ENCODE data around the gene ELMOD3.

Gene ELMOD3

DNA sequence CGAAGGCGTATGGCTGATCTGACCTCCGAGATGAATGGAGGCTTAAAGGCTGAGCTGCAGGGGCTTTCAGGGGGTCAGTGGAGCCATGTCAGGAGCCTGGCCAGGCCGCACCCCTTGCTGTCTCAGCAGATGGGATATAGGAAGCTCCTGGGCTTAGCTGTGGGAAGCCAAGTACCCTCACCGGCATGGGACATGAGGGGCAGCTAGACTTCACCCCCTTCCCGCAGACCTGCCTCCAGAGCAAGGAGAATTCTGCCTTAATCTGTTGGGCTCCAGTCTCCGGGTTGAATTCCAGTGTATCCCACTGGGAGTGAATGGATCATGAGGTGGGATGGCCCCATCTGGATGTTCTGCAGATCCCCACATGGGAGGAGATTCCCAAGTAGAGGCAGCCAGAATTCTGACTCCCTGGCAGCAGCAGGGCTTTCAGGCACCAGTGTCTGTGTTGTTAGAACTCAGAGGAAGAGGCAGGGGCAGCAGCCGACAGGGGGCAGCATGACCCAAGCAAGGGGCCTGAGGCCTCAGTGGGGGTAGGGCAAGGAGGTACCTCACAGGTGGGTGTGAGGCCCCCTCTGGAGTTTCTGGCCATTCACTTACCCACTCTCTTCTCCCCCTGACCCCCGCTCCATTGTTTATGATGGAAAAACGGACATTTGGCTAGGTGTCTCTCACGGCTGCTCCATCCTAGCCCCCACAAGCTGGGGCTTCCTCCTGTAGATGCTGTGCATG is 36.5 kb downstream of the ELMOD3 start:
- Histone ChIP-seq H3K9me3 (ENCODE audit: control insufficient read depth, insufficient read depth, low read depth, low read length) (no peaks in the 10 kb centered on the region), H3K4me3 (ENCODE audit: low read depth, low read length) (no peak overlapping the region), H3K27ac (ENCODE audit: extremely low read depth, low read depth, low read length) (no peak overlapping the region), H3K4me1 (ENCODE audit: control insufficient read depth, insufficient read depth, low read length) (no peaks in the 10 kb centered on the region), H3K36me3 (ENCODE audit: control insufficient read depth in 2 of 2, insufficient read depth in 1 of 2, low read length in 2 of 2) (peaks cover 0 to 41% of the 10 kb centered on the region in 2 experiments; a peak in 2 of 3 replicates)
- POLR2A ChIA-PET: interaction anchor here (1.0 to 2.0 kb wide), 2 partner anchors 149 to 155 kb away, joined by 4 to 6 read pairs; no protein-coding TSS in a partner anchor
- peak; percentile 32 for TF ChIP-seq GLIS1 (tag by site-specific recombination; IDR thresholded peaks at IDR 0.05)
- TF ChIP-seq, protein P1, sequence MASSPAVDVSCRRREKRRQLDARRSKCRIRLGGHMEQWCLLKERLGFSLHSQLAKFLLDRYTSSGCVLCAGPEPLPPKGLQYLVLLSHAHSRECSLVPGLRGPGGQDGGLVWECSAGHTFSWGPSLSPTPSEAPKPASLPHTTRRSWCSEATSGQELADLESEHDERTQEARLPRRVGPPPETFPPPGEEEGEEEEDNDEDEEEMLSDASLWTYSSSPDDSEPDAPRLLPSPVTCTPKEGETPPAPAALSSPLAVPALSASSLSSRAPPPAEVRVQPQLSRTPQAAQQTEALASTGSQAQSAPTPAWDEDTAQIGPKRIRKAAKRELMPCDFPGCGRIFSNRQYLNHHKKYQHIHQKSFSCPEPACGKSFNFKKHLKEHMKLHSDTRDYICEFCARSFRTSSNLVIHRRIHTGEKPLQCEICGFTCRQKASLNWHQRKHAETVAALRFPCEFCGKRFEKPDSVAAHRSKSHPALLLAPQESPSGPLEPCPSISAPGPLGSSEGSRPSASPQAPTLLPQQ (tag by site-specific recombination; IDR thresholded peaks at IDR 0.05): no peak
- TF ChIP-seq, protein P2, sequence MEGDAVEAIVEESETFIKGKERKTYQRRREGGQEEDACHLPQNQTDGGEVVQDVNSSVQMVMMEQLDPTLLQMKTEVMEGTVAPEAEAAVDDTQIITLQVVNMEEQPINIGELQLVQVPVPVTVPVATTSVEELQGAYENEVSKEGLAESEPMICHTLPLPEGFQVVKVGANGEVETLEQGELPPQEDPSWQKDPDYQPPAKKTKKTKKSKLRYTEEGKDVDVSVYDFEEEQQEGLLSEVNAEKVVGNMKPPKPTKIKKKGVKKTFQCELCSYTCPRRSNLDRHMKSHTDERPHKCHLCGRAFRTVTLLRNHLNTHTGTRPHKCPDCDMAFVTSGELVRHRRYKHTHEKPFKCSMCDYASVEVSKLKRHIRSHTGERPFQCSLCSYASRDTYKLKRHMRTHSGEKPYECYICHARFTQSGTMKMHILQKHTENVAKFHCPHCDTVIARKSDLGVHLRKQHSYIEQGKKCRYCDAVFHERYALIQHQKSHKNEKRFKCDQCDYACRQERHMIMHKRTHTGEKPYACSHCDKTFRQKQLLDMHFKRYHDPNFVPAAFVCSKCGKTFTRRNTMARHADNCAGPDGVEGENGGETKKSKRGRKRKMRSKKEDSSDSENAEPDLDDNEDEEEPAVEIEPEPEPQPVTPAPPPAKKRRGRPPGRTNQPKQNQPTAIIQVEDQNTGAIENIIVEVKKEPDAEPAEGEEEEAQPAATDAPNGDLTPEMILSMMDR (tag by site-specific recombination; IDR thresholded peaks at IDR 0.05): peak; percentile 66
- TF ChIP-seq ZNF654 (tag by site-specific recombination; IDR thresholded peaks at IDR 0.05; ENCODE audit: low read depth): peak; percentile 37
- TF ChIP-seq, protein P3, sequence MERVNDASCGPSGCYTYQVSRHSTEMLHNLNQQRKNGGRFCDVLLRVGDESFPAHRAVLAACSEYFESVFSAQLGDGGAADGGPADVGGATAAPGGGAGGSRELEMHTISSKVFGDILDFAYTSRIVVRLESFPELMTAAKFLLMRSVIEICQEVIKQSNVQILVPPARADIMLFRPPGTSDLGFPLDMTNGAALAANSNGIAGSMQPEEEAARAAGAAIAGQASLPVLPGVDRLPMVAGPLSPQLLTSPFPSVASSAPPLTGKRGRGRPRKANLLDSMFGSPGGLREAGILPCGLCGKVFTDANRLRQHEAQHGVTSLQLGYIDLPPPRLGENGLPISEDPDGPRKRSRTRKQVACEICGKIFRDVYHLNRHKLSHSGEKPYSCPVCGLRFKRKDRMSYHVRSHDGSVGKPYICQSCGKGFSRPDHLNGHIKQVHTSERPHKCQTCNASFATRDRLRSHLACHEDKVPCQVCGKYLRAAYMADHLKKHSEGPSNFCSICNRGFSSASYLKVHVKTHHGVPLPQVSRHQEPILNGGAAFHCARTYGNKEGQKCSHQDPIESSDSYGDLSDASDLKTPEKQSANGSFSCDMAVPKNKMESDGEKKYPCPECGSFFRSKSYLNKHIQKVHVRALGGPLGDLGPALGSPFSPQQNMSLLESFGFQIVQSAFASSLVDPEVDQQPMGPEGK (tag by site-specific recombination; IDR thresholded peaks at IDR 0.05): no peak
- TF ChIP-seq, protein P4, sequence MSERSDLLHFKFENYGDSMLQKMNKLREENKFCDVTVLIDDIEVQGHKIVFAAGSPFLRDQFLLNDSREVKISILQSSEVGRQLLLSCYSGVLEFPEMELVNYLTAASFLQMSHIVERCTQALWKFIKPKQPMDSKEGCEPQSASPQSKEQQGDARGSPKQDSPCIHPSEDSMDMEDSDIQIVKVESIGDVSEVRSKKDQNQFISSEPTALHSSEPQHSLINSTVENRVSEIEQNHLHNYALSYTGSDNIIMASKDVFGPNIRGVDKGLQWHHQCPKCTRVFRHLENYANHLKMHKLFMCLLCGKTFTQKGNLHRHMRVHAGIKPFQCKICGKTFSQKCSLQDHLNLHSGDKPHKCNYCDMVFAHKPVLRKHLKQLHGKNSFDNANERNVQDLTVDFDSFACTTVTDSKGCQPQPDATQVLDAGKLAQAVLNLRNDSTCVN (tag by site-specific recombination; optimal IDR thresholded peaks at IDR 0.05): no peak
- peak; percentile 69 for TF ChIP-seq GLIS2 (tag by site-specific recombination; IDR thresholded peaks at IDR 0.05)
- CTCF ChIA-PET: interaction anchor here (0.6 to 4.7 kb wide), 10 partner anchors 8 to 171 kb away, joined by 3 to 62 read pairs (median 5); no protein-coding TSS in a partner anchor

DNA sequence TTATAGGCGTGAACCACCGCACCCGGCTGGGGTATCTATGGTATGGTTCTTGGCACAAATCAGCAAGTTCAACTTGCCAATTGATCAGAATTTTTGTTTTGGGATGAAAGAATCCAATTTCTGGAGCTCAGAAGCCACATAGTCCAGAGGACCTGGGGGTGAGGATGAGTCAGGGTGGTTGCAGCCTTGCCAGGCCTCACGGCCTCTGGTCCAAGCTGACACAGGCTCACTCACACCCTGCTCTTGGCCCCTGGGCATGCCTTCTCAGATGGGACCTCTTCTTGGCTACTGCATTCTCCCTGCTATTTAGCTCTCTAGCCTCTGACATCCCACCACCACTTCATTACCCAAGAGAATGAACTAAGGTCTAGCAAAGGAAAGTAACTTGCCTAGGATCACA is 39.3 kb downstream of the ELMOD3 start:
- POLR2A ChIA-PET: interaction anchor here (1.4 to 2.1 kb wide), 3 partner anchors 39 to 156 kb away, joined by 3 to 11 read pairs (median 4); partner anchors contain the start of genes ELMOD3, MAT2A and RETSAT
- Histone ChIP-seq H3K36me3 (ENCODE audit: control insufficient read depth in 2 of 2, insufficient read depth in 1 of 2, low read length in 2 of 2) (peaks cover 0 to 25% of the 10 kb centered on the region in 2 experiments; a peak in 1 of 3 replicates), H3K4me3 (ENCODE audit: low read depth, low read length) (no peak overlapping the region), H3K4me1 (ENCODE audit: control insufficient read depth, insufficient read depth, low read length) (no peaks in the 10 kb centered on the region), H3K9me3 (ENCODE audit: control insufficient read depth, insufficient read depth, low read depth, low read length) (no peaks in the 10 kb centered on the region), H3K27ac (ENCODE audit: extremely low read depth, low read depth, low read length) (no peak overlapping the region)
- CTCF ChIA-PET: interaction anchor here (0.6 to 2.5 kb wide), 3 partner anchors 9 to 328 kb away, joined by 3 to 11 read pairs (median 3); no protein-coding TSS in a partner anchor
- no peak for TF ChIP-seq ZNF184 (tag by site-specific recombination; IDR thresholded peaks at IDR 0.05)

DNA sequence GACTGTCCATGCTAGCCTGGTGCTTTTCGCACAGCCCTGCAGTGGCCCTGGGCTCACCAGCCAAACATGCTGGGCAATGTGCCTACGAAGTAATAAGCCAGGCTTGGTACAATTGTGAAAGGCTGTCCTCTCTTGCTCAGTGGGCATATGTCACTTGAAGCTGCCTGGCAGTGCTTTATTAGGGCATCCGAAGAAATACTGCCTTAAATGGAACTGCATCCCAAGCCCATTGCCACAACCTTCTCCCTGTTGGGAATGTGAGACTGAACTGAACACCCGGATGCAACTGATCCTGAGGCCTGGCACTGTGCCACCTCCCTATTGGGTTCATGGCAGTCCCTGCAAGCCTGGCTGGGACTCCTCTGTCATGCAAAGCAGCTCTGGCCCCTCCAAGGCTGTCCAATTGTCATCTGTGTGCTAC is 39.7 kb downstream of the ELMOD3 start:
- CTCF ChIA-PET: interaction anchor here (0.6 to 2.5 kb wide), 3 partner anchors 157 to 328 kb away, joined by 3 to 11 read pairs (median 4); no protein-coding TSS in a partner anchor
- Histone ChIP-seq H3K27ac (ENCODE audit: extremely low read depth, low read depth, low read length) (no peak overlapping the region), H3K4me1 (ENCODE audit: control insufficient read depth, insufficient read depth, low read length) (no peaks in the 10 kb centered on the region), H3K4me3 (ENCODE audit: low read depth, low read length) (no peak overlapping the region), H3K9me3 (ENCODE audit: control insufficient read depth, insufficient read depth, low read depth, low read length) (no peaks in the 10 kb centered on the region), H3K36me3 (ENCODE audit: control insufficient read depth in 2 of 2, insufficient read depth in 1 of 2, low read length in 2 of 2) (peaks cover 0 to 21% of the 10 kb centered on the region in 2 experiments; a peak in 1 of 3 replicates)
- POLR2A ChIA-PET: interaction anchor here (1.4 kb wide), 2 partner anchors 144 to 156 kb away, joined by 3 to 4 read pairs; partner anchors contain the start of gene MAT2A
- TF ChIP-seq ZNF837 (tag by site-specific recombination; IDR thresholded peaks at IDR 0.05): no peak
- TF ChIP-seq ZNF239 (tag by site-specific recombination; IDR thresholded peaks at IDR 0.05): no peak
- TF ChIP-seq, protein P5, sequence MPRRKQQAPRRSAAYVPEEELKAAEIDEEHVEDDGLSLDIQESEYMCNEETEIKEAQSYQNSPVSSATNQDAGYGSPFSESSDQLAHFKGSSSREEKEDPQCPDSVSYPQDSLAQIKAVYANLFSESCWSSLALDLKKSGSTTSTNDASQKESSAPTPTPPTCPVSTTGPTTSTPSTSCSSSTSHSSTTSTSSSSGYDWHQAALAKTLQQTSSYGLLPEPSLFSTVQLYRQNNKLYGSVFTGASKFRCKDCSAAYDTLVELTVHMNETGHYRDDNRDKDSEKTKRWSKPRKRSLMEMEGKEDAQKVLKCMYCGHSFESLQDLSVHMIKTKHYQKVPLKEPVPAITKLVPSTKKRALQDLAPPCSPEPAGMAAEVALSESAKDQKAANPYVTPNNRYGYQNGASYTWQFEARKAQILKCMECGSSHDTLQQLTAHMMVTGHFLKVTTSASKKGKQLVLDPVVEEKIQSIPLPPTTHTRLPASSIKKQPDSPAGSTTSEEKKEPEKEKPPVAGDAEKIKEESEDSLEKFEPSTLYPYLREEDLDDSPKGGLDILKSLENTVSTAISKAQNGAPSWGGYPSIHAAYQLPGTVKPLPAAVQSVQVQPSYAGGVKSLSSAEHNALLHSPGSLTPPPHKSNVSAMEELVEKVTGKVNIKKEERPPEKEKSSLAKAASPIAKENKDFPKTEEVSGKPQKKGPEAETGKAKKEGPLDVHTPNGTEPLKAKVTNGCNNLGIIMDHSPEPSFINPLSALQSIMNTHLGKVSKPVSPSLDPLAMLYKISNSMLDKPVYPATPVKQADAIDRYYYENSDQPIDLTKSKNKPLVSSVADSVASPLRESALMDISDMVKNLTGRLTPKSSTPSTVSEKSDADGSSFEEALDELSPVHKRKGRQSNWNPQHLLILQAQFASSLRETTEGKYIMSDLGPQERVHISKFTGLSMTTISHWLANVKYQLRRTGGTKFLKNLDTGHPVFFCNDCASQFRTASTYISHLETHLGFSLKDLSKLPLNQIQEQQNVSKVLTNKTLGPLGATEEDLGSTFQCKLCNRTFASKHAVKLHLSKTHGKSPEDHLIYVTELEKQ (tag by site-specific recombination; IDR thresholded peaks at IDR 0.05; ENCODE audit: borderline replicate concordance): no peak
- TF ChIP-seq ZNF677 (tag by site-specific recombination; IDR thresholded peaks at IDR 0.05): no peak
- no peak for TF ChIP-seq FEZF1 (tag by site-specific recombination; IDR thresholded peaks at IDR 0.05)

Measured in HEK293 (cell line).